ENCODE measurements around the gene CES4A. TPM values are rescaled to one million over a fixed set of nuclear protein-coding genes. Genes with fewer than 3 reads are reported as not detected.

CES4A gene
- total and polyA plus RNA-seq, 2 of the 13 experiments (the other 11 are each of a cell fraction or from before 2014, with no cell fraction given): 0.09 to 0.17 TPM

DNA sequence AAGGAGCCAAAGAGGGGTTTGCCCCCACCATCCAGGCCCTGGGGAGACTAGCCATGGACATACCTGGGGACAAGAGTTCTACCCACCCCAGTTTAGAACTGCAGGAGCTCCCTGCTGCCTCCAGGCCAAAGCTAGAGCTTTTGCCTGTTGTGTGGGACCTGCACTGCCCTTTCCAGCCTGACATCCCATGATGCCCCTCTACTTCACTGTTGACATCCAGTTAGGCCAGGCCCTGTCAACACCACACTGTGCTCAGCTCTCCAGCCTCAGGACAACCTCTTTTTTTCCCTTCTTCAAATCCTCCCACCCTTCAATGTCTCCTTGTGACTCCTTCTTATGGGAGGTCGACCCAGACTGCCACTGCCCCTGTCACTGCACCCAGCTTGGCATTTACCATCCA lies 20.8 kb downstream of the CES4A start (continued):
- no peak for TF ChIP-seq ZBTB7A (CRISPR knock-in tag; IDR thresholded peaks at IDR 0.05)
- TF ChIP-seq, protein P1, sequence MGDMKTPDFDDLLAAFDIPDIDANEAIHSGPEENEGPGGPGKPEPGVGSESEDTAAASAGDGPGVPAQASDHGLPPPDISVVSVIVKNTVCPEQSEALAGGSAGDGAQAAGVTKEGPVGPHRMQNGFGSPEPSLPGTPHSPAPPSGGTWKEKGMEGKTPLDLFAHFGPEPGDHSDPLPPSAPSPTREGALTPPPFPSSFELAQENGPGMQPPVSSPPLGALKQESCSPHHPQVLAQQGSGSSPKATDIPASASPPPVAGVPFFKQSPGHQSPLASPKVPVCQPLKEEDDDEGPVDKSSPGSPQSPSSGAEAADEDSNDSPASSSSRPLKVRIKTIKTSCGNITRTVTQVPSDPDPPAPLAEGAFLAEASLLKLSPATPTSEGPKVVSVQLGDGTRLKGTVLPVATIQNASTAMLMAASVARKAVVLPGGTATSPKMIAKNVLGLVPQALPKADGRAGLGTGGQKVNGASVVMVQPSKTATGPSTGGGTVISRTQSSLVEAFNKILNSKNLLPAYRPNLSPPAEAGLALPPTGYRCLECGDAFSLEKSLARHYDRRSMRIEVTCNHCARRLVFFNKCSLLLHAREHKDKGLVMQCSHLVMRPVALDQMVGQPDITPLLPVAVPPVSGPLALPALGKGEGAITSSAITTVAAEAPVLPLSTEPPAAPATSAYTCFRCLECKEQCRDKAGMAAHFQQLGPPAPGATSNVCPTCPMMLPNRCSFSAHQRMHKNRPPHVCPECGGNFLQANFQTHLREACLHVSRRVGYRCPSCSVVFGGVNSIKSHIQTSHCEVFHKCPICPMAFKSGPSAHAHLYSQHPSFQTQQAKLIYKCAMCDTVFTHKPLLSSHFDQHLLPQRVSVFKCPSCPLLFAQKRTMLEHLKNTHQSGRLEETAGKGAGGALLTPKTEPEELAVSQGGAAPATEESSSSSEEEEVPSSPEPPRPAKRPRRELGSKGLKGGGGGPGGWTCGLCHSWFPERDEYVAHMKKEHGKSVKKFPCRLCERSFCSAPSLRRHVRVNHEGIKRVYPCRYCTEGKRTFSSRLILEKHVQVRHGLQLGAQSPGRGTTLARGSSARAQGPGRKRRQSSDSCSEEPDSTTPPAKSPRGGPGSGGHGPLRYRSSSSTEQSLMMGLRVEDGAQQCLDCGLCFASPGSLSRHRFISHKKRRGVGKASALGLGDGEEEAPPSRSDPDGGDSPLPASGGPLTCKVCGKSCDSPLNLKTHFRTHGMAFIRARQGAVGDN (CRISPR knock-in tag; IDR thresholded peaks at IDR 0.05): peak; percentile 38; the same call in 1 of the 2 replicates
- TF ChIP-seq ZNF232 (CRISPR knock-in tag; IDR thresholded peaks at IDR 0.05; ENCODE audit: borderline replicate concordance): no peak
- TF ChIP-seq FOXK1 (CRISPR knock-in tag; IDR thresholded peaks at IDR 0.05; ENCODE audit: borderline replicate concordance, low read depth): peak; percentile 32; the same call in 1 of the 2 replicates
- no peak for TF ChIP-seq ZBTB49 (CRISPR knock-in tag; IDR thresholded peaks at IDR 0.05; ENCODE audit: borderline replicate concordance)
- no peak for TF ChIP-seq LCORL (IDR thresholded peaks at IDR 0.05)
- TF ChIP-seq LCORL (CRISPR knock-in tag; IDR thresholded peaks at IDR 0.05): no peak
- TF ChIP-seq ZMAT5 (CRISPR knock-in tag; IDR thresholded peaks at IDR 0.05; ENCODE audit: borderline replicate concordance, low read depth): no peak
- peak; percentile 66; the same call in 1 of the 2 replicates for TF ChIP-seq ZFY (CRISPR knock-in tag; IDR thresholded peaks at IDR 0.05)
- no peak for TF ChIP-seq MED8 (CRISPR knock-in tag; IDR thresholded peaks at IDR 0.05; ENCODE audit: insufficient replicate concordance)
- no peak for TF ChIP-seq TSC22D2 (CRISPR knock-in tag; IDR thresholded peaks at IDR 0.05; ENCODE audit: borderline replicate concordance)
- no peak for TF ChIP-seq ZFP37 (CRISPR knock-in tag; IDR thresholded peaks at IDR 0.05; ENCODE audit: borderline replicate concordance)
- 0 out of 2 replicates have a peak, but pooled peaks have one; percentile 37 for TF ChIP-seq NRL (CRISPR knock-in tag; IDR thresholded peaks at IDR 0.05; ENCODE audit: borderline replicate concordance)
- TF ChIP-seq, protein P2, sequence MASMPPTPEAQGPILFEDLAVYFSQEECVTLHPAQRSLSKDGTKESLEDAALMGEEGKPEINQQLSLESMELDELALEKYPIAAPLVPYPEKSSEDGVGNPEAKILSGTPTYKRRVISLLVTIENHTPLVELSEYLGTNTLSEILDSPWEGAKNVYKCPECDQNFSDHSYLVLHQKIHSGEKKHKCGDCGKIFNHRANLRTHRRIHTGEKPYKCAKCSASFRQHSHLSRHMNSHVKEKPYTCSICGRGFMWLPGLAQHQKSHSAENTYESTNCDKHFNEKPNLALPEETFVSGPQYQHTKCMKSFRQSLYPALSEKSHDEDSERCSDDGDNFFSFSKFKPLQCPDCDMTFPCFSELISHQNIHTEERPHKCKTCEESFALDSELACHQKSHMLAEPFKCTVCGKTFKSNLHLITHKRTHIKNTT (CRISPR knock-in tag; IDR thresholded peaks at IDR 0.05): no peak
- TF ChIP-seq, protein P3, sequence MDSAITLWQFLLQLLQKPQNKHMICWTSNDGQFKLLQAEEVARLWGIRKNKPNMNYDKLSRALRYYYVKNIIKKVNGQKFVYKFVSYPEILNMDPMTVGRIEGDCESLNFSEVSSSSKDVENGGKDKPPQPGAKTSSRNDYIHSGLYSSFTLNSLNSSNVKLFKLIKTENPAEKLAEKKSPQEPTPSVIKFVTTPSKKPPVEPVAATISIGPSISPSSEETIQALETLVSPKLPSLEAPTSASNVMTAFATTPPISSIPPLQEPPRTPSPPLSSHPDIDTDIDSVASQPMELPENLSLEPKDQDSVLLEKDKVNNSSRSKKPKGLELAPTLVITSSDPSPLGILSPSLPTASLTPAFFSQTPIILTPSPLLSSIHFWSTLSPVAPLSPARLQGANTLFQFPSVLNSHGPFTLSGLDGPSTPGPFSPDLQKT (CRISPR knock-in tag; IDR thresholded peaks at IDR 0.05; ENCODE audit: borderline replicate concordance): no peak
- no peak for TF ChIP-seq ZBTB3 (CRISPR knock-in tag; IDR thresholded peaks at IDR 0.05; ENCODE audit: borderline replicate concordance, low read depth)
- no peak for TF ChIP-seq NPAS2 (CRISPR knock-in tag; IDR thresholded peaks at IDR 0.05; ENCODE audit: borderline replicate concordance)
- no peak for TF ChIP-seq TARDBP (CRISPR knock-in tag; IDR thresholded peaks at IDR 0.05)
- no peak for TF ChIP-seq ETV6 (CRISPR knock-in tag; conservative IDR thresholded peaks at IDR 0.05)
- peak; percentile 51; the same call in 1 of the 2 replicates for TF ChIP-seq ZFX (CRISPR knock-in tag; IDR thresholded peaks at IDR 0.05; ENCODE audit: low read depth)
